Transverse colon (tissue), 4 donors: ENCODE results near the gene ADAMTS14.

Experiments used
- POLR2AphosphoS5 ChIP-seq, 3 donors: sonication (generic); formaldehyde crosslinking; IDR thresholded peaks; one replicate each; pipeline ENCODE4 v1.6.1; 2016; ENCODE audit warnings: antibody characterized with exemption in 3 of 3
- TF ChIP-seq, protein P1 (sequence below), 5 experiments: fragments of 200-600 bp in 3 of 5; fragments of 450-650 bp in 2 of 5; sonication (generic) in 3 of 5; IDR thresholded peaks; 1 replicate in 2 of 5; 2 replicates in 3 of 5; pipeline ENCODE4 v1.5.1; 2016 to 2017; ENCODE audit warnings: antibody characterized with exemption in 5 of 5, inconsistent platforms in 3 of 5, mild to moderate bottlenecking in 2 of 5, moderate library complexity in 1 of 5

DNA sequence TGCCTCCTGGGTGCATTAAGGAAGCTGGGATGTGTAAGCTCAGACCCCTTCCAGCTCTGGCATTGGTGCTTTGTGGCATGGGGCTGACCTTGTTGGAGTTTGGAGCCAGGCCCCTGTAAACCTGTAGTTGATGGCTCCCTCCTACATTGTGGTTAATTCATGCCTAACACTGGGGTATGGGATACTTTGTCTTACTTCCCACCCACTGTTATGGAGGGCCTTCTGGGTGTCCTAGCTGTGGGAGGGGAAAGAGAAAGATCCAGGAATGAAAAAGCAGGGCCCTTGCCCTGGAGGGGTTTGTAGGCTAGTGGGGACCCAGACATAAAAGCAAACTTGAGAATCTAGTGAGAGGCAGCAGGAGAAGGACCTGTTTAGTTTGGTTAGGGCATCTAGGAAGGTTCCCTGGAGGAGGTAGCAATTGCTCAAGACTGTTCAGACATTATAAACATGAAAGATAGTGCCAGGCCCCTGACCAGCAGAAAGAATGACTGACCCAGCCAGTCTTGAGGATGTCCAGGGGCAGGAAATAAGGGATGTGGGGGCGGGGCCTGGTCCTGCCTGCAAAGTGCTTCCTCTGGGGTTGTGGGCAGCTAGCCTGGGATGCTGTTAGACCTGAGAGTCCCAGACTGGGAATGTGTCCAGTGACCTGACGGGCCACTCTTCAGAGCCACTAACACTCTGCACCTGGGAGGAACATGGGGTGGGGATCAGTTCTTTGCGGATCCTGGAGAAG lies 6.6 kb downstream of the ADAMTS14 start:
- TF ChIP-seq, protein P1, sequence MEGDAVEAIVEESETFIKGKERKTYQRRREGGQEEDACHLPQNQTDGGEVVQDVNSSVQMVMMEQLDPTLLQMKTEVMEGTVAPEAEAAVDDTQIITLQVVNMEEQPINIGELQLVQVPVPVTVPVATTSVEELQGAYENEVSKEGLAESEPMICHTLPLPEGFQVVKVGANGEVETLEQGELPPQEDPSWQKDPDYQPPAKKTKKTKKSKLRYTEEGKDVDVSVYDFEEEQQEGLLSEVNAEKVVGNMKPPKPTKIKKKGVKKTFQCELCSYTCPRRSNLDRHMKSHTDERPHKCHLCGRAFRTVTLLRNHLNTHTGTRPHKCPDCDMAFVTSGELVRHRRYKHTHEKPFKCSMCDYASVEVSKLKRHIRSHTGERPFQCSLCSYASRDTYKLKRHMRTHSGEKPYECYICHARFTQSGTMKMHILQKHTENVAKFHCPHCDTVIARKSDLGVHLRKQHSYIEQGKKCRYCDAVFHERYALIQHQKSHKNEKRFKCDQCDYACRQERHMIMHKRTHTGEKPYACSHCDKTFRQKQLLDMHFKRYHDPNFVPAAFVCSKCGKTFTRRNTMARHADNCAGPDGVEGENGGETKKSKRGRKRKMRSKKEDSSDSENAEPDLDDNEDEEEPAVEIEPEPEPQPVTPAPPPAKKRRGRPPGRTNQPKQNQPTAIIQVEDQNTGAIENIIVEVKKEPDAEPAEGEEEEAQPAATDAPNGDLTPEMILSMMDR (IDR thresholded peaks at IDR 0.05): no peak
- no peak for TF ChIP-seq POLR2AphosphoS5 (IDR thresholded peaks at IDR 0.05)
